Measurements from ENCODE around the gene NEUROD2.

Gene NEUROD2

DNA sequence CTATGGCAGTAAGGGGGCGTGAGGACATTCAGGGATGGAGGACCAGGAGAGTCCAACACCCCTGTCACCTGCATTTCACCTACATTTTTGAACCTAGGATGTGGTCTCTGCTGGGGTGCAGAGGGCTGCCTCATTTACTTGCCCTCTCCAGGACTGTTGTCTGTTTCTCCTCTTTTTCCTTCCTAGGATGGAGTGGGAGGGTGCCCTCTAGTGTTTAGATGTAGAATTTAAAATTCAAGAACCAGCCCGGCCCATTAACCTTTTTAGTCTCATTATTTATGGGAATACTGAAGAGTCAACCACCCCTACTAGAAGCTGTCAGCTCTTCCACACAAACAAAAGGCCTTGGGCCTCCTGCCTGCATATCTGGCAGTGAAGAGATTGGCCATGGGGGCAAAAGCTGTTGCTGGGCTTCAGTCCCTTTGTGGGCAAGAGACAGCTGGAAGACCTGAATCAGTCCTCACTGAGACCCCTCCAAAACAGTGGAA lies 26.7 kb upstream of the NEUROD2 start:
- peak; percentile 66 for DNase-seq (ENCODE audit: low spot score)
- TF ChIP-seq, protein P1, sequence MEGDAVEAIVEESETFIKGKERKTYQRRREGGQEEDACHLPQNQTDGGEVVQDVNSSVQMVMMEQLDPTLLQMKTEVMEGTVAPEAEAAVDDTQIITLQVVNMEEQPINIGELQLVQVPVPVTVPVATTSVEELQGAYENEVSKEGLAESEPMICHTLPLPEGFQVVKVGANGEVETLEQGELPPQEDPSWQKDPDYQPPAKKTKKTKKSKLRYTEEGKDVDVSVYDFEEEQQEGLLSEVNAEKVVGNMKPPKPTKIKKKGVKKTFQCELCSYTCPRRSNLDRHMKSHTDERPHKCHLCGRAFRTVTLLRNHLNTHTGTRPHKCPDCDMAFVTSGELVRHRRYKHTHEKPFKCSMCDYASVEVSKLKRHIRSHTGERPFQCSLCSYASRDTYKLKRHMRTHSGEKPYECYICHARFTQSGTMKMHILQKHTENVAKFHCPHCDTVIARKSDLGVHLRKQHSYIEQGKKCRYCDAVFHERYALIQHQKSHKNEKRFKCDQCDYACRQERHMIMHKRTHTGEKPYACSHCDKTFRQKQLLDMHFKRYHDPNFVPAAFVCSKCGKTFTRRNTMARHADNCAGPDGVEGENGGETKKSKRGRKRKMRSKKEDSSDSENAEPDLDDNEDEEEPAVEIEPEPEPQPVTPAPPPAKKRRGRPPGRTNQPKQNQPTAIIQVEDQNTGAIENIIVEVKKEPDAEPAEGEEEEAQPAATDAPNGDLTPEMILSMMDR (IDR thresholded peaks at IDR 0.05; ENCODE audit: extremely low read depth, missing control alignments) = peak; percentile 29

DNA sequence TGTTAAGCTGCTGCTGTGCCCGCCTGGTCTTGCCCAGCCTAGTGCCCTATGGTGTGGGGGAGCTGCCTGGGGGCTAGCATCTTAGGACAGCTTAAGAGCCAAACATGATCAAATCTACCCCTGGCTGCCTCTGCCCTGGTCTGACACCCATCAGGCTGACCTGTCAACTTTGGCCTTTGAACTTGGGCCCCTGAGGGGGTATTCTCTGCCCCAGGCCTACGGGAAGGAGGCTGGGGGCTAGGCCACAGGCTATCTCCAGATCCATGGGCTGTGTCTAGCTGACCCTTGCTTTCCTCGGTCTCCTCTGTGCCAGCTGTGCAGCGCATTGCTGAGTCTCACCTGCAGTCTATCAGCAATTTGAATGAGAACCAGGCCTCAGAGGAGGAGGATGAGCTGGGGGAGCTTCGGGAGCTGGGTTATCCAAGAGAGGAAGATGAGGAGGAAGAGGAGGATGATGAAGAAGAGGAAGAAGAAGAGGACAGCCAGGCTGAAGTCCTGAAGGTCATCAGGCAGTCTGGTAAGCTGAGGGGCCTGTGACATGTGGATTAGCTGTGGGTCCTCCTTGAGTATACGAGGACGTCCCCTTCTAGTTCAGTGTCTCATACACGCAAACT lies 26.0 kb upstream of the NEUROD2 start:
- TF ChIP-seq, protein P1 (IDR thresholded peaks at IDR 0.05; ENCODE audit: extremely low read depth, missing control alignments) = no peak
- DNase-seq (ENCODE audit: low spot score) = no peak

DNA sequence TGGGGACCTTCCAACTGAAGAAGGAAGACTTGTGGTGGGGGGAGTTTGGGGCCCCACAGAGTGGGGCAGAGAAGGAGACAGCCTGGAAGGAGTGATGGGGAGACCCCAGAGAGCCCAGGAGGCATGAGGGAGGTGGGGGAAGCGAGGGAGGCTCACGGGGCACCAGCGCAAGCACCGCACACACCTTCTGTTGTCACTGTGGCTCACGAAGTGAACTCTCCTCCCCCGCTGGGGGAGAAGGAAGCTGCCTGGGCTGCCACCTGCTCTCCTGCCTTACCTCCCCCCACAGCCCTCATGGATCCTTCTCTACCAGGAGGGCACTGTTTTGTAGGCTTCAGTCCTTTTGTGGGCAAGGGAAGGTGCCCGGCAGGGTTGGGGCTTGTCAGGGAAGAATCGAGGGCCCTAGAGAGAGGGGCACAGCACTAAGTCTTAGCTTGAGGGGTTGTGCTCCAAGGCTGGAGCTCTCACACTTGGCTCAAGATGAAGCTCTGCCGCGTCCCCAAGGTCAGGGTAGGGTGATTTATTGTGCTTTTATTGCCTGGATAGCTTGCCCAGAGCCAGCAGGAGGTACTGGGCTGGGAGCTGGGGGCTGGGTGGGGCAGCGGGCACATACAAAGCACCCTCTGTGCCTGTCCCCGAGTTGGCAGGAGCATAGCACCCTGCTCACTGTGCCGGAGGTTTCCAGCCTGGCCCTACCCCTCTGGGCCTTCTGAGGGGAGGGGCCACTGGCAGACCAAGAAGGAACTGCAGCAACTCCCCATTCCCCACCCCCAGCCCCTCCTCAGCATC lies 24.6 kb upstream of the NEUROD2 start:
- no peak for DNase-seq (ENCODE audit: low spot score)
- TF ChIP-seq, protein P1 (IDR thresholded peaks at IDR 0.05; ENCODE audit: extremely low read depth, missing control alignments) = no peak

GRCh38 chr17:39631403-39631802 lies 23.7 kb upstream of the NEUROD2 start:
- no peak for DNase-seq (ENCODE audit: low spot score)
- TF ChIP-seq, protein P1 (IDR thresholded peaks at IDR 0.05; ENCODE audit: extremely low read depth, missing control alignments) = no peak

DNA sequence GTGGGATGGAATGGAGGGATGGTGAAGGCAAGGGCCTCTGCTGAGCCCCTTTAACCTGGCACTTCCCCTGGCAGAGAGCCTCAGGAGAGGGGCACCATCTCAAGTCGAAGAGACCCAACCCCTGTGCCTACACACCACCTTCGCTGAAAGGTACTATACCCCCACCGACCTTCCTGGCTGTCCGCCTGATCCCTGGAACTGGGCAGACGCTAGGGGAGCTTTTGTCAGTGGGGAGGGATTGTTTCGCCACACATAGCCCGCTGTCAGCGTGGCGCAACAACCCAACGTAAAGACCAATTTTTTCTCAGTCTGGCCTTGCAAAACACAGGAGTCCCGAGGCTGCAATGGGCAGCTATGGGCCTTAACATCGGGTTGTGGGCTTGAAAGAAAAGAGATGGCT lies 22.2 kb upstream of the NEUROD2 start:
- TF ChIP-seq, protein P1 (IDR thresholded peaks at IDR 0.05; ENCODE audit: extremely low read depth, missing control alignments) = no peak
- DNase-seq (ENCODE audit: low spot score) = no peak

GRCh38 chr17:39629494-39629880 lies 21.8 kb upstream of the NEUROD2 start:
- TF ChIP-seq, protein P1 (IDR thresholded peaks at IDR 0.05; ENCODE audit: extremely low read depth, missing control alignments) = no peak
- no peak for DNase-seq (ENCODE audit: low spot score)

Measured in GM20000 (cell line).